GM18519 (cell line): ENCODE data around the gene PTPRM.

Source experiments
- ATAC-seq: cut with Tn5 transposase; IDR thresholded peaks from one replicate; pipeline ENCODE4 v1.9.1; 2021; ENCODE audit warnings: mild to moderate bottlenecking, moderate library complexity; ENCODE audit not compliant: unreplicated experiment, low FRiP score

The PTPRM gene

DNA sequence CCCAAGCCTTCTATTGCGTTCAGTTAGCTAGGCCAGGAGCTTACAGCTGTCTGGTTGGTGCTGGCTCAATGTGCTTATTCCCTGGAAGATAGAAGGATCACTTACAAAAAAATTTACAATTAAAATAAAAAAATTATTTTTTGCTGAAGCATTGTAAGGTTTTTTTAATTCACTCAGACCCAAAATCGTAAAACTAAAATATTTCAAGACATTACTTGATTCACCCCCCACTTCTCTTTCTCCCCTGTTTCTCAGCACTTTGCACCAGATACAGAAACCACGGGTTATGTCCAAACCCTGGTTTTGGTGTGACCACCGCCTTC is 911 bp upstream of the PTPRM start:
- no peak for ATAC-seq

DNA sequence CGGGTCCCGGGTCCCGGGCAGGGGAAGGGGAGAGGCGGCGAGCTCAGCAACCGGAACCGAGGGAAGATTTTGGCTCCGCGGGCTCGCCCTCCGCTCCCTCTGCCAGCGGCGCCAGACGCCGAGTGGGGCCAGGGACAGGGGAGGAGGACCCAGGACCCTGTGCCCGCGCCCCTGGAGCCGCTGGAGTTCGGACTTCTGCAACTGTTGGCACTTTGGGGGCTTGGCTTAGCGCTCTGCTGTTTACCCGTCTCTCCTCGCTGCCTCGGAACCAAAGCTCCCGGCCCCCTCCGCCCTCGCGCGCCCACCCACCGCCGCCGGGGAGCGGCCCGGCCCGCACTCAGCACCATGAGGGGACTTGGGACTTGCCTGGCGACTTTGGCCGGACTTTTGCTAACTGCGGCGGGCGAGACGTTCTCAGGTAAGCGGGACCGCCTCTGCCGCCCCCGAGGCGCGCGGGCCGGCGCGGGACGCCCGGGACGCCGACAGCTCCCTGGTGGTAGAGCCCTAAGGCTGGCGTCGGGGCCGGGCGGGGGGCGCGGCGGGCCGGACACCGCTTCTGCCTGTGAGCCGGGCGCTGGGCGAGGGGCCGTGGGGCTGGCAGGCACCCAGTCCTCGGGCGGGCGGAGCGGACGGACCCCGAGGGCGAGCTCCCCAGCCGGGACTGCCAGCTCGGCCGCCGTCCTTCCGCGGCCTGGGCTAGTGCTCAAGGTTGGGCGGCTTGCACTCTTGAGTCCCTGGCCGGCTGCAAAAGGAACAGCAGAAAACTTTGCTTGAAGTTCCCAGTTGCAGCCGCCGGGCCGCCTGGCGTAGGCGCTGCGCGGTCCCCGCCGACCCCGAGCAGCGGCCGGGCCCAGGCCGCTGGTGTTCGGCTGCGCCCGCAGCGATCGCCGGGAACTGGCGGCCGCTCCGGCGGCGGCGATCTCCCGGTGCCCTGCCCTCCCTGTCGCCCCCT is 634 bp downstream of the PTPRM start:
- ATAC-seq, result no peak

DNA sequence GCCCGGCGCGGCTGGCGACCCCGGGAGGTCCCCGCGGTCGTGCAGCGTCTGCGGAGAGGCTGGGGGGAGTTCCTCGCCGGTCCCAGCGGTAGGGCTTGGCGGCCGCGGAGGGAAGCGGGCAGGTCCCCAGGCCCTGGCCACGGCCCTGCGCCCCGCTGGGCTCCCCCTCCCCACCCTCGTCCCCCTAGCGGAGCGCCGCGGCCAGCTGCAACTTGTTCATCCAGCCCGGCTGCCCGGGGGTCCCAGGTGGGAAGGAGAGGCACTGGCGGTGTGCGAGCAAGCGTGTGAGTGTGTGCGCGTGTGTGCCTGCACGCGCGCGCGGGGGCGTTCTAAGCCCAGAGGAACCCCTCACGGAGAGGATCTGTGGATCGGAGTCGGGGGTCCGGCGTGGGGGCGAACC is 1.3 kb downstream of the PTPRM start:
- ATAC-seq, result no peak

DNA sequence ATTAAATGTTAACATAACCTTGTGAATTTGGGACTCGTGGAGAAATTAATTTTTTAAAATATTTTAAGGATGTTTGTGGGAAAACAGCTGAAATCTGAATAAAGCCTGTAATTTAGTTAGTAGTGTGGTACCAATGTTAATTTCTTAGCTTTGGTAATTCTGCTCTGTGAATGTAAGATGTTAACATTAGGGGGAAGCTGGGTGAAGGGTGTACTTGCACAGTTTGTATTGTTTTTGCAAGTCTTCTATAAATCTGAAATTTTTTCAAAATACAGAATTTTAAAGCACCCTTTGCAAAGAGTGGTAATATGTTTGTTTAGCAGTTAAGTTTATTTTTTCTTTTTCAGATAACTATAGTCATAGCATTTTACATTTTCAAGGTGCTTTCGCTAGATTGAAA is 4.5 kb downstream of the PTPRM start:
- no peak for ATAC-seq

DNA sequence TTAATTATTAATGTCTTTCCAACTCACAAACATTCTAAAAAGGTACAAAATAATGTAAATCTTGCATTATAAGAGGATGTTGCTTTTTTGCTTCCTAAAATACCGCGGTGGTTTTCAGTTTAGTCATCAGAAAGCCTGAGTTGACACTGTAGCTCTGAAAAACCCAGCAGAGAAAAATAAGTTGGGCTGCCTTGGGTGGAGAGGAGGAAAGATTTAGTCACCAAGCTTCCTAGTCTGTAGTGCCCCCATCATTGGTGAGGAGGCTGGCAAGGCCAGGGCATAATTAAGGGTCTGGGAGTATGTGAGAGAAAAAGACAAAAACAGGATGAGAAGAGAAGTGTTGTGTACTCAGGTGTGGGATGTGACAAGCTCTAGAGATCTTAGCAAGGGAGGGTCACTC is 5.7 kb downstream of the PTPRM start:
- ATAC-seq, result no peak

GRCh38 chr18:7575465-7576028 is 8.4 kb downstream of the PTPRM start:
- ATAC-seq, result no peak

GRCh38 chr18:7576077-7576476 is 9.0 kb downstream of the PTPRM start:
- ATAC-seq, result no peak

- no peak for ATAC-seq
These were observed 9.6 kb downstream of the PTPRM start for GRCh38 chr18:7576685-7577084.

- no peak for ATAC-seq
These were observed 10.6 kb downstream of the PTPRM start for GRCh38 chr18:7577706-7578105.

DNA sequence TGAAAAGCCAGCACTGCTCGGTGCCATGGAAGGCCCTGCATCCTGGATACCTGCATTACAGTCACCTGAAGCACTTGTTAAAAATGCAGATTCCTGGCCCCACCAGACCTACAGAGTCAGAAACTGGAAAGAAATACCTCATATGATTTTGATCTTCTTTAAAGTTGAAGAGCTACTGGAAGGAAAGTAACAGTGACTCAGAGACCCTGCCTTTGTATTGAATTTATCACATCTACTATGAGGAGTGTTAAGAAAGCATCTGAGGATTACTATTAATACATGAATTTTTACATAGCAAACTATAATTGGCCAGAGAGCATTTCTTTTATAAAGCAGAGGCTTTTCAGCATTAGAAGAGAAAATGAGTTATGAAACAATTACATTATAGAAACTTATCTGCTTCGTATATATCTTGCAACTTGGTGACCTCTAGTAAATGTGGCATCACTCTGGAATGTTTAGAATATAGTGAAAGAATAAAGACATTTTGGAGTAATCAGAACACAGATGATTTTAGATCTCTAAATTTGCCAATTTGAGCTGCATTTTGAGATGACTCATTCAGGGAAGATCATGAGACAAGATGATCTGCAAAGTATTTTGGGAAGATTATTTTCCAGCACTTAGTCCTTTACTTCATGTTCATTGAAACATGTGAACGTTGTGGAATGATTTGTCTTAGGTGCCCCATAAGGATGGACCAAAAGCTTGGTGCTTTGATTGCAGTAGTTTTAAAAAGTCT is 12.2 kb downstream of the PTPRM start:
- ATAC-seq, result no peak

DNA sequence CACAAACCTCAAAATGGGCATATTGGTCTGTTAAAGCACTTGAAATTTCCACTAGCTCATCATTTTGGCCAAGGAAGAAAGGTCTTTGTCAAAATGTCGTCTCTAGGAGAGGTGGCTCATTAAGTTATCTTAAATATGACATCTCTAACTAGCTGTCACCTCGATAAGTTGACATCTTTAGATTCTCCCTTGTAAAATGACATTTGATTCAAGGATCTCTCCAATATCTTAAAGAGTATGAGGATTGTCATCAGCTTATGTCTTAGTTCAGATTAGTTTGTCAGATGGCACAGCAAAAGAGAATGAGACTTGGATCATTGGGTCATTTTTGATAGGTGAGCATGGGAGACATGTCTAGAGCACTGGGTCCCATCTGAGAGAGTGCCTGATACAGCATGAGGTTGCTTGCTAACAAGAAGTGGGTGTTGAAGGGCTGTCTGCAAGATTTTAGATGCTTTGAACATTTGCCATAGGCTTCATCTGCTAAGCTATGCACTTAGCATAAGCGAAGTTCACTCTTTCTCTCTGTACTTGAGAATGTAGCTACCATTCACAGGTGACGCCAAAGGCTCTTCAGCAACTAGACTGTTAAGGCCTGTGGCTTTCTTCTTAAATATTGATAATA is 12.9 kb downstream of the PTPRM start:
- no peak for ATAC-seq

DNA sequence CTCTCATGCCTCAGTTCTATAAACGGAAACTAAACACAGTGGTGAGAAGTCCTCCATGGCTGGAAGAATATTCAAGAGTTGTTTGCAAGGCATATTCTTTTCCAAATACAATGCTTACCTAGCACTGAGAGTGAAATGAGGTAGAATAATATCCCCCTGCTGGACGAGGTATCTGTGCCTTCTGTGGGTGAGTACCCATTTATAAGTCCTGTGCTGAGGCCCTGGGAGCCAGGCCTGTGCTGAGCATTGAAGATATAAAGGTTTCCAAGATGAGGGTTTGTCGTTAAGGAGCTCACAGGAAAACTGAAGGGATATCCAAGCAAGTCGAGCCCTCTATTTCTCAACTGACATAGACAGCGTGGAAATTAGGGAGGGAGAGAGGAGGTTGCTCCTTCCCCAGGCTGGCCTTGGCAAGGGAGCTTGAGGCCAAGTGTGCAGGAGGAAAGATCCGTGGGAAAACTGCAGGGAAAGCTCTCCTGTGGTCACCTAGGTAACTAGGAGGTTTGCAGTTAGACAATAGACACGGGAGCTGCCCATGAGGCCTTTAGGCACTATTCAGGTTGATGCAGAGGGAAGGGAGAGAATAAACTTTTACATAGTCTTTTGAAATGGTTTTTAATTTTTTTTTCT is 17.6 kb downstream of the PTPRM start:
- ATAC-seq, result no peak

GRCh38 chr18:7585276-7585670 is 18.2 kb downstream of the PTPRM start:
- ATAC-seq, result no peak

DNA sequence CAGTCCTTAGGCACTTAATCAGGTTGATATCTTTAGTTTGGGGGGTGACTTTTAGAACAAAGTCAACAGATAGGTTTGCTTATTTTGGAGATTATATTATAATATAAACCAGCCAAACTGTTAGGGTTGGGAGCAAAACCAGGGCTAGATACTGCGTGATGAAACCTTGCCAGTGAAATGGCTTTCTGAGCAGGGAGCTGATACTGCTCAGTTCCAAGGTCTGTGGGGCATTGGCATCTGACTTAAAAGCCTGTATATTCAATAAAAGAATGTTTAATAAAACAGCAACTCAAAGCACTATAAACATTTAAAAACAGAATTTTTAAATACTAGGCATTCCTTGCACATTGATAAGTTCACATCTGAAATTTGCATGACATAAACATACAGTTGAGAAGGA is 19.3 kb downstream of the PTPRM start:
- ATAC-seq, result no peak

- no peak for ATAC-seq
These were observed 23.9 kb downstream of the PTPRM start for GRCh38 chr18:7590826-7591560.

GRCh38 chr18:7592305-7593071 is 25.4 kb downstream of the PTPRM start:
- no peak for ATAC-seq

- no peak for ATAC-seq
These were observed 26.2 kb downstream of the PTPRM start for GRCh38 chr18:7593218-7593819.

- ATAC-seq, result no peak
These were observed 29.0 kb downstream of the PTPRM start for GRCh38 chr18:7596147-7596546.

DNA sequence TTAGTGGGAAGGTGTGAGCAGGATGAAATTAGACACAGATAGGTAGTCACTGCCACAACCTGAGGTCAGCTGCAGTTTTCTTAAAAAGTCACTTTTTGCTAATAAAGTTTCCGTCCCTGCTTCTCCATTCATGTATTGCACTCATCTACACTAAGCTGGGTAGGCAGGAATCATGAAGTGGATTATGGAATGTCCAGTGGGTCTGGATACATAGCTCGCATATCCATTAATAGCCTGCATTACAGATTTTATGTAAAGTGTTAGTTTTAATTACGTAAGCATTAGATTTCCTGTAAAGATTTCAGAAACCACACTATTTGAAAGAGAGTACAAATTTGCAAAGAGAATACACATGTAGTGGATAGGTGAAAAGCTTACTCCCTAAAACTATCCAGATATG is 30.4 kb downstream of the PTPRM start:
- ATAC-seq, result no peak
